Keratinocyte (primary cell): ENCODE results near the gene ANKFY1.

ENCODE experiments used
- EZH2 ChIP-seq: IDR thresholded peaks from one replicate; pipeline ENCODE4 v1.6.1; 2012; ENCODE audit warnings: inconsistent platforms, mild to moderate bottlenecking, low read length, moderate library complexity
- TF ChIP-seq, protein P1 (sequence below), 3 experiments: IDR thresholded peaks in 1 of 3; conservative IDR thresholded peaks in 1 of 3; optimal IDR thresholded peaks in 1 of 3; 2 replicates in 2 of 3; 3 replicates in 1 of 3; pipeline versions ENCODE3 to v1.5.1; 2011; ENCODE audit warnings: low read length in 3 of 3, mild to moderate bottlenecking in 3 of 3, moderate library complexity in 2 of 3, control low read depth in 1 of 3, inconsistent platforms in 1 of 3; ENCODE audit not compliant: insufficient read depth in 2 of 3; ENCODE audit errors: extremely low read depth in 1 of 3

DNA sequence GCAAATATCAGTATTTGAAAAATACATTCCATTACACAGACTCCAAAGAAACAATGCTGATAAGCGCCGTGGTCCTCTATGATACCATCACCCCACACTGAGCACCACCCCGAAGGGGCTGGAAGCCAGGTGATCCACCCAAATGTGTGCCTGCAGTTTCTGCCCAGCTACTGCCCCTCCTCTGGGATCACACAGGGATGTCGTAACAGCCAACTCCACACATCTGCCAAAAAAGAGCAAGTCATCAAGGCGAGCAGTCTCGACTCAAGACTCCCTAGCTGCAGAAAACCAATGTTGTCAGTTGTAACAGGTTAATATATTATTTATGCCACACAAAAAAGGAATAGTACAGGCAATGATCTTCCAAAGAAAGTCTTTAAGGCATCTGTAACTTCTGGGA, 99.8 kb downstream of the ANKFY1 start:
- TF ChIP-seq, protein P1, sequence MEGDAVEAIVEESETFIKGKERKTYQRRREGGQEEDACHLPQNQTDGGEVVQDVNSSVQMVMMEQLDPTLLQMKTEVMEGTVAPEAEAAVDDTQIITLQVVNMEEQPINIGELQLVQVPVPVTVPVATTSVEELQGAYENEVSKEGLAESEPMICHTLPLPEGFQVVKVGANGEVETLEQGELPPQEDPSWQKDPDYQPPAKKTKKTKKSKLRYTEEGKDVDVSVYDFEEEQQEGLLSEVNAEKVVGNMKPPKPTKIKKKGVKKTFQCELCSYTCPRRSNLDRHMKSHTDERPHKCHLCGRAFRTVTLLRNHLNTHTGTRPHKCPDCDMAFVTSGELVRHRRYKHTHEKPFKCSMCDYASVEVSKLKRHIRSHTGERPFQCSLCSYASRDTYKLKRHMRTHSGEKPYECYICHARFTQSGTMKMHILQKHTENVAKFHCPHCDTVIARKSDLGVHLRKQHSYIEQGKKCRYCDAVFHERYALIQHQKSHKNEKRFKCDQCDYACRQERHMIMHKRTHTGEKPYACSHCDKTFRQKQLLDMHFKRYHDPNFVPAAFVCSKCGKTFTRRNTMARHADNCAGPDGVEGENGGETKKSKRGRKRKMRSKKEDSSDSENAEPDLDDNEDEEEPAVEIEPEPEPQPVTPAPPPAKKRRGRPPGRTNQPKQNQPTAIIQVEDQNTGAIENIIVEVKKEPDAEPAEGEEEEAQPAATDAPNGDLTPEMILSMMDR (optimal IDR thresholded peaks at IDR 0.05 in 1 of 3, IDR thresholded peaks at IDR 0.05 in 1 of 3, conservative IDR thresholded peaks at IDR 0.05 in 1 of 3; ENCODE audit: extremely low read depth in 1 of 3, insufficient read depth in 2 of 3, low read length in 3 of 3), result no peak
- TF ChIP-seq EZH2, result no peak
